Measurements from ENCODE around the gene NKX6-1.

NKX6-1 gene

DNA sequence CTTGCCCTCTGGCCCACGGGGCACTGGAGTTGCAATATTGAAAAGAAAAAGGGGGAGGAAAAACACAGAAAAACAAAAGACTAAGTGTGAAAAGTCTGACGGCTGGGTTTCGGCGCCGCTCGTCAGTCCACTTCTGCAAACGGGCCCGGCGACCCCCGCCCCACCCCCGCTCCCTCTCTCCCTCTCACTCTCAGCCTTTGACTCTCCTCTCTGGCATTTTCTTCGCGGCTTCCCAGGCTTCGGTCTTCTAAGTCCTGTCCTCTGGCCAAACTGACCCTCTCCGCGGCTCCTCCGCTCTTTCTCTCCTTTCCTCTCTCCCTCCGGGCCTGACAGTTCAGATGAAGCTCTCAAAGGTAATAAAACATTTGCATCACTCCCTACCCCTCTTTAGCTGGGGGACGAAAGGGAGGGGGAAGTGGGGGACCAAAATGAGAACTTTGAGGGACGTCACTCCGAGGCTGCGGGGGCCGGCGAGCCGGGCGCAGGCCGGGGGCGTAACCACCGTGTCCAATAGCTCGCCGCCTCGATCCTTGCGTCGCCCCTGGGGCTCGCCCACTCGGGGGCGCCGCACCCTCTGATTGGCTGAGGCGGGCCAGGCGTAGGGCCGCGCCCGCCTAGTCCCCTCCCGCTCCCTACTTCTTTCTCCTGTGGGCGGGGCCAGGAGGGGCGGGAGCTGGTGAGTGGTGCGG lies at the start of gene NKX6-1:
Gene NKX6-1, minus strand, starts transcription at position 358 of the 689 bp plus-strand sequence. CDS start 1,064 bp downstream, outside the sequence.
- no peak for DNase-seq

GRCh38 chr4:84547211-84547610 lies 48.1 kb upstream of the NKX6-1 start:
- DNase-seq = no peak

- no peak for DNase-seq
Measured at GRCh38 chr4:84545093-84545492, 46.0 kb upstream of the NKX6-1 start.

- no peak for DNase-seq
Measured at GRCh38 chr4:84535901-84536300, 36.8 kb upstream of the NKX6-1 start.

- no peak for DNase-seq
Measured at GRCh38 chr4:84531689-84532088, 32.6 kb upstream of the NKX6-1 start.

DNA sequence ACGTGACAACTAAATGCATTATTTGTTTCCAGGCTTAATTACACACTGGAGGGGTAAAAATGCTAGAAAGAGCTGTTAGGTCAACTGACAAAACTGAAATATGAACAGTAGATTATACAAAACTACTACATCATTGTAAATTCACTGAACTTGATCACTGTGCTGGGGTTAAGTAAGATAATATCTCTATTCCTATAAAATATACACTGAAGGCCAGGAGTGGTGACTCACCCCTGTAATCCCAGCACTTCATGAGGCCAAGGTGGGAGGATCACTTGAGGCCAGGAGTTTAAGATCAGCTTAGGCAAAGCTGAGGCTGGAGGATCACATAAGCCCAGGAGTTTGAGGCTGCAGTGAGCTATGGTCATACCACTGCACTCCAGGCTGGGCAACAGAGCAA lies 31.8 kb upstream of the NKX6-1 start:
- no peak for DNase-seq

DNA sequence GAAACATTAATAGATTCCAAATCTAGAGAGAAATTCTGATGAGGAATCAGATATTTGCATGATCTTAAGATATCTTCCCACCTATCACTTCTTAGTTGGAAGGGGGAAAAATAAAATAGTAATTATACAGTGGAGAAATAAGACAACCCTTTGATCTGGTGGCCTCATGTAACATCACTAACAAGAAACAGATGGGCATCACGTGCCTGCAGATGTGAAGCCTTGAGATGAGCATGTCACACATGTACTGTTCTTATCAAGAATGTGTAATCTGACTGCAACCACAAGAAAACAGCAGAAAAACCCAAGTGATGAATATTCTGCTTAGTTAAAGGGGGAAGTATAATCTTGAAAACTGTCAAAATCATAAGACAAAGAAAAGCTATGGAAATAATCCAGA lies 31.4 kb upstream of the NKX6-1 start:
- DNase-seq = no peak

DNA sequence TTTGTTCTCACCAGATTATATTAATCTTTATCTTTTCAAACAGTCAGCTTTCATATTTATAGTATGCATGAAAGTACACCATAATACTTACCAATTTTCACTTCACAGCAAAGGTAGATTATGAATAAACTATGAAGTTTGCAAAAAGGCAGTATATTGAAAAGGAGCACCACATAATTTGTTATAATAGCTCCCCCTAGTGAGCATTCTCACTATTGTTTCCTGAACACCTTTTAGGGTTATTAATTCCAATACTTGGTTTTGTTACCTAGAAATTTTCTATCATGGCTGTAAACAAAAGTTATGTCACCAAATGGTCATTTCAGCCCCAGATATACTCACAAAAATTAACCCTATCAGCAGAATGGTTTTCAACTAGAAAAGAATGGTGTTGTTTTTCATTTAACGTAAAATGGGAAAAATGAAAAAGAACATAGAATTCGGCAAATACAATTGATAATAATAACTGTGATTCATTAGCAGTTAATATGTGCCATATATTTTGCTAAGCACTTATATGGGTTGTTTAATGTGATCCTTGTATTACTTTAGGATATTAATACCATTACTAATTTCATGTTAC lies 30.2 kb upstream of the NKX6-1 start:
- DNase-seq = no peak

- no peak for DNase-seq
Measured at GRCh38 chr4:84527391-84527790, 28.3 kb upstream of the NKX6-1 start.

GRCh38 chr4:84515075-84515474 lies 16.0 kb upstream of the NKX6-1 start:
- no peak for DNase-seq

DNA sequence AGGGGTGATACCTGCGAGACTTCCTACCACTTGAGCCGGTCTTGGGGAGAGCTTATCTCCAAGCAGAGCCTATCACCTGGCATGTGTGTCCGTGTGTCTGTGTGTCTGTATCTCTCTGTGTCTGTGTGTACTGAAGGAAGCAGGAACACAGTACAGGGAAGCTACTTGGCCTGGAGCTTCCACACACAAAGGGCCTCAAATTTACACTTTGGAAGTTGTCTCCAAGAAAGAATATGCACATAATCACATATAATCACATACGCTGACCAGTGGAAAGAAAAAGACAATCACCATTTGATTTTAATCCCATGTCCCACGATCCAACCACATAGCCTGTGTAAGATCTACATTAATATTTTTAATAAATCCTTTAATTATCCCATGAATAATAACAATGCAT lies 13.2 kb upstream of the NKX6-1 start:
- no peak for DNase-seq

DNA sequence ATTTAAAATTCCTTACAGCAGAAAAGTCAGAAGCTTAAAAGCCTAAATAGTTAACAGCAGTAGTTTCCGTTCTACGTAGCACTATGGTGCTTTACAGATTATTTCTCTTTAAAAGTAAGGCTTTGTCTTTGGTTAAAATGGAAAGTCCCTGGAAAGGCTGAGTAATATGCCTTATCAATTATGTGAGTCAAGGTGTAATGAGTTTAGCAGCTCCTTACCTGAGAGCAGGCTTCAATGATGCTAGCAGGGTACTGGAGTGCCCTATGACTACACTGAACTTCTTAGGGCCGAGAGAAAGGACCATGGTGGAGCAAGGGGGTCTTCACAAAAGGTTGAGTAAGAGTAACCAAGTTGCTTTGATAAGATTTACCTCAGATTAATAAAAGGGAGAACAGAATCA lies 12.6 kb upstream of the NKX6-1 start:
- no peak for DNase-seq

DNA sequence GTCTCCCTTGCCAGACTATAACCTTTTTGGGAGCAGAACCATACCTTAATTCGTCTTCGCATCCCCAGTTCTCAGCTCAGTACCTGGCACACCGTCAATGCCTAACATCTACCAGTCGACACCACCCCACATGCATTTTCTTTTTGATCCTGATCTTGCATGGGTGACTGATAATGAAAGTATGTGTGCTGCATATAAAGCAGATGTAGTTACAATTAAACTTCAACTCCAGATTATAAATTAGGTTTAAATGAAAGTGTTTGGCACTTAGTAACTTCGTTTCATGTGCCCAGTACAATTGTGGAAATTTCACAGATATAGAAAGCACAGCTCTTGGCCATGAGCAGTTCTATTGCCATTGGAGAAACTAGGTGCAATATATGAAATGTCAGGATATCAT lies 8.8 kb upstream of the NKX6-1 start:
- no peak for DNase-seq

GRCh38 chr4:84504821-84505220 lies 5.7 kb upstream of the NKX6-1 start:
- no peak for DNase-seq

GRCh38 chr4:84503495-84504437 lies 4.7 kb upstream of the NKX6-1 start:
- DNase-seq = no peak

GRCh38 chr4:84502955-84503373 lies 3.9 kb upstream of the NKX6-1 start:
- DNase-seq = no peak

DNA sequence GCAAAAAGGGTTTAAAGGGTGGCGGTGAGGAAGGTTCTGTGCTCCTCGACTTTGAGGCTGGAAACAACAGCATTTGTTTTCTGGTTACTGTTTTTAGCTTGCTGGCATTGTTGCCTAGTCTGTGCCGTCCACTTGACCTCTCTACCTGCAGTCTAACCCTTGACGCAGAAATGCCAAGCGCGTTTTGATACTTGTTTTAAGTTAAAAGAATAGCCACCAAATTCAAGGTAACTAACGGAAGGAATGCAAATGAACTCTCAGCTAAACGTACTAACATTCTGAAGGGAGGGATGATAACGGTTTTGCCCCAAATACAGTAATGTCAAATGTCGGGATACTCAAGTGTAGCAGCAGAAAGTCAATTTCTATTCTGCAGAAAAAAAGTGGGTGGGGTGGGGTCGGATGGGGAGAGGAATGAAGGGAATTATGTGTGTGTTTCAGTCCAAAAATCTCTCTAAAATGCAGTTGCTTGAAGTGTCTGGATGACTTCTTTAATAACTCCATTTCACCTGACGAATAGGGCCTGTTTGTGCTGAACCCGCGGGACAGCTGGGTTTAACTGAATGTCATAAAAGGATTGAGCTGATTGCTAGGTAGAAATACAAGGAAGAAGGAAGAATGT lies 3.4 kb upstream of the NKX6-1 start:
- DNase-seq = no peak

DNA sequence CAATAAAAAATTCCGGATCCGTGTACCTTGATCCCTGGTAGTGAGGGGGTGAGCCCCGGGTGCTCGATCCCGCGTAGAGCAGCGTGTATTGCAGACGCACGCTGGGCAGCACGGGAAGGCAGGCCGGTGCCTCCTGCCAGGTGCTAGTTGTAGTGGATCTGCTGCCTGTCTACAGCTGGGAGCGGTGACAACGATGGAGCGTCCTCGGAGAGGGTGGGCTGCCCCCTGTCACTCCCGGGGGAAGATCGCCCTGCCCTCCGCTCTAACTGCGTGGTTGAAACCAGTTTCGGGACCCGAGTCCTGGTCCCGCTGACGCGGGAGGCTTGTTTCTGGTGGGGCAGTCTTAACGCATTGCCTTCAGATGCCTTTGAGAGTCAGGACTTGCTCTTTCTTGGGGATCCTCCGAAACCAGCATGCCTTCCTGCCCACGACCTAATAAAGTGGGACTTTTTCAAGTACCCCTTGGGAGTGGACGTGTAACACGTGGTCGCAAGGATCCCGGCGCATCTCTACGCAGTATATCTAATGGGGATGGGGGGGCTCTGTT lies 2.7 kb upstream of the NKX6-1 start:
- DNase-seq = no peak

GRCh38 chr4:84501202-84501503 lies 2.1 kb upstream of the NKX6-1 start:
- no peak for DNase-seq

GRCh38 chr4:84500386-84501201 lies 1.5 kb upstream of the NKX6-1 start:
- no peak for DNase-seq

DNA sequence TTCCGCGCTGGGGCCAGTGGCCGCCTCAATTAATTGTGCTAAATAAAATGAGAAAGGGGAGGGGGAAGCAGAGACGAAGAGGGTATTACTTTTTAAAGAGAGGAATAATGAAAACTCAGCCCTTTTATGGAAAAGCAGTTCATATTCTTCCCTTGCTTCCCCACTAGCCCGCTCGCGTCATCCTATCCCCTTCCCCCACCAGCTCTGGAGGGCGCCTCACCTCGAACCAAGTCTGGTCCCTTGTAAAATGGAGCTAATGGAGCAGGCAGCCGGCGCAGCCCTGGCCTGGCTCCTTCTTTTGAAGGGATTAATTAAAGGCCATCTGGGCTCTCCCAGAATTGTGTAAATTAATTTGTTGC lies 511 bp upstream of the NKX6-1 start:
- no peak for DNase-seq

GRCh38 chr4:84498203-84498934 lies 723 bp downstream of the NKX6-1 start:
- no peak for DNase-seq

Data from activated CD8-positive, alpha-beta memory T cell treated with anti-CD3 and anti-CD28 coated beads, Interleukin-2, amount 50 U/mL, for 48 hours (primary cell).